ENCODE data around the gene ATL2.

DNA sequence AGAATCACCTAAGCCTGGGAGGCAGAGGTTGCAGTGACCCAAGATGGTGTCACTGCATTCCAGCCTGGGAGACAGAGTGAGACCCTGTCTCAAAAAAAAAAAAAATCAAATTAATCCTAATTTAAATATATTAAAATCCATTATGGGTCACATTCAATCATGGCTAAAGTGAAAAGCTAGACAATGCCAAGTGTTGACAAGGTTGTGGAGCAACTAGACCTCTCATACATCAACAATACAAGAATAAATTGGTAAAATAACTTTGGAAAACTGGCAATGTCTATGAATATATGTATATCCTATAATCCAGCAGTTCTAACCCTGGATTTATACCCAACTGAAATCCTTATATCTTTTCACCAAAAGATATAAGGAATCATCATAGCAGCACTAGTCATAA, 23.4 kb upstream of the ATL2 start:
- TF ChIP-seq, protein P1, sequence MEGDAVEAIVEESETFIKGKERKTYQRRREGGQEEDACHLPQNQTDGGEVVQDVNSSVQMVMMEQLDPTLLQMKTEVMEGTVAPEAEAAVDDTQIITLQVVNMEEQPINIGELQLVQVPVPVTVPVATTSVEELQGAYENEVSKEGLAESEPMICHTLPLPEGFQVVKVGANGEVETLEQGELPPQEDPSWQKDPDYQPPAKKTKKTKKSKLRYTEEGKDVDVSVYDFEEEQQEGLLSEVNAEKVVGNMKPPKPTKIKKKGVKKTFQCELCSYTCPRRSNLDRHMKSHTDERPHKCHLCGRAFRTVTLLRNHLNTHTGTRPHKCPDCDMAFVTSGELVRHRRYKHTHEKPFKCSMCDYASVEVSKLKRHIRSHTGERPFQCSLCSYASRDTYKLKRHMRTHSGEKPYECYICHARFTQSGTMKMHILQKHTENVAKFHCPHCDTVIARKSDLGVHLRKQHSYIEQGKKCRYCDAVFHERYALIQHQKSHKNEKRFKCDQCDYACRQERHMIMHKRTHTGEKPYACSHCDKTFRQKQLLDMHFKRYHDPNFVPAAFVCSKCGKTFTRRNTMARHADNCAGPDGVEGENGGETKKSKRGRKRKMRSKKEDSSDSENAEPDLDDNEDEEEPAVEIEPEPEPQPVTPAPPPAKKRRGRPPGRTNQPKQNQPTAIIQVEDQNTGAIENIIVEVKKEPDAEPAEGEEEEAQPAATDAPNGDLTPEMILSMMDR (conservative IDR thresholded peaks at IDR 0.05 in 1 of 2, IDR thresholded peaks at IDR 0.05 in 1 of 2; ENCODE audit: low read depth in 1 of 2, low read length in 2 of 2): no peak
- no peak for TF ChIP-seq EZH2 (IDR thresholded peaks at IDR 0.05; ENCODE audit: low read length, missing control alignments)

Data from fibroblast of lung (primary cell).